ENCODE data around the gene LY6G6D.

LY6G6D gene

GRCh38 chr6:31727034-31727716 lies 12.0 kb downstream of the LY6G6D start:
- no peak overlapping the region for H3K27ac ChIP-seq (replicated peaks; ENCODE audit: low read length)
- no peak for DNase-seq (ENCODE audit: low spot score)

DNA sequence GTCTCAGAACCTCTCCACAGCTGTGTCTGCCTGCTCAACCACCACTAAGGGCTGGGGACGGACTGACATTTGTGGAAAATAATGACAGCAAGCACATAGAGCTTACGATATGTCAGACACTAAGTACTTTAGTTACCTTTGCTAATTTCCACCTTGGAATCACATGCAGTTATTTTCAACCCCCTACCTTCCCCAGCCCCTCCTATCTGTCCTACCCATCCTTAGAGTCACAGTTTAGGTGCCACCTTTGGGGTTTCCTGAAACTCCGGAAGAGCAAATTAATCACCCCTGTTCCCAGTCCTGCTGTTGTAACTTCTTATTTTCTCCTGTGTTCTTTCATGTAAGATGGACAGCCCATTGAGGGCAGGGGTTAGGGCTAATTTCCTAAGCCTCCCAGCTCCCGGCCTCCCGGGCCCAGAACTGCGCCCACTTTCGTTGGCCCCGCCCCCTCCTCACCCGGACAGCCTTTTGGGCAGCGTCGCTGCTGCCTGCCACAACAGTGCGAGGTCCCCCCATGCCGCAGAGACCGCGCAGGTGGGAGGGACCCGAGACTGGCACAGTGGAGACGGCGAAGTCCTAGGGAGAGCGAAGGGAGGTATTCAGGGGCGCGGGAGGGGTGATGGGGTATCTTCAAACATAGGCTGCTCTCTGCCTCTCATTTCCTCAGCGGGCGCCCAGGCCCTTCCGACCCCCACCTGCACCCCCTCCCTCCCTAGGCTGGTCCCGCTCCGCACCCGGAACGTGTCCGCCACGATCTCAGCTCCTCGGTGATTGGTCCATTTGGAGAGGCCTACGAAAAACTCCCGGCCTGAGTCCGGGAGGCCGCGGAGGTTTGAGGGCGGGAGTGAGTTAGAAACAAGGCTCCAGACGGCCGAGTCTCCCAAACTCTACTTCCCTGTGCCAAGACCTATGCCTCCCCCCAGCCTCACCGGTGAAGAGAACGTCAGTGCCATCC lies 12.8 kb downstream of the LY6G6D start:
- Histone ChIP-seq H3K4me1 (ENCODE audit: control insufficient read depth in 2 of 2, insufficient read depth in 1 of 2, low read depth in 1 of 2, low read length in 2 of 2) (peaks cover 9 to 13% of the 10 kb centered on the region in 2 donors), H2AFZ (ENCODE audit: low read length) (no peak overlapping the region), H2BK120ac (ENCODE audit: low read depth, low read length) (no peak overlapping the region), H3K4me3 (ENCODE audit: low read length in 2 of 2) (peak overlapping the region in 1 of 2 donors; percentile 83), H3K18ac (ENCODE audit: low read length) (no peak overlapping the region), H3K36me3 (replicated peaks in 1 of 2; ENCODE audit: control insufficient read depth in 2 of 2, insufficient read depth in 2 of 2, low read length in 2 of 2) (peaks cover 48 to 73% of the 10 kb centered on the region in 2 donors), H3K4ac (ENCODE audit: low read length) (no peak overlapping the region), H2BK5ac (ENCODE audit: low read length) (peak overlapping the region; percentile 85), H3K14ac (ENCODE audit: low read length) (no peak overlapping the region), H3K27ac (replicated peaks; ENCODE audit: low read length) (no peak overlapping the region), H2BK12ac (ENCODE audit: low read length) (no peak overlapping the region), H4K91ac (ENCODE audit: low read depth, low read length, poor library complexity) (no peak overlapping the region), H3K79me1 (ENCODE audit: low read depth, low read length) (peaks cover 7% of the 10 kb centered on the region), H3K27me3 (ENCODE audit: control insufficient read depth in 3 of 3, insufficient read depth in 3 of 3, low read depth in 1 of 3, low read length in 3 of 3) (no peaks in the 10 kb centered on the region), H3K4me2 (ENCODE audit: insufficient read depth, low read length, poor library complexity, severe bottlenecking) (no peak overlapping the region), H2AK5ac (ENCODE audit: low read depth, low read length) (peak overlapping the region; percentile 36), H2BK15ac (ENCODE audit: low read length) (no peak overlapping the region), H3K9me3 (replicated peaks in 1 of 2; ENCODE audit: control insufficient read depth in 2 of 2, insufficient read depth in 1 of 2, low read depth in 1 of 2, low read length in 2 of 2) (no peaks in the 10 kb centered on the region), H4K8ac (ENCODE audit: low read depth, low read length) (peak overlapping the region; percentile 53), H3K9ac (ENCODE audit: low read depth, low read length, poor library complexity) (no peak overlapping the region), H3K23ac (ENCODE audit: low read depth, low read length, poor library complexity) (peak overlapping the region; percentile 92)
- no CpG with 5 or more reads among the region's 41 CpGs for WGBS, 2 donors (ENCODE audit: extremely low coverage in 2 of 2, insufficient read length in 2 of 2, insufficient replicate concordance in 1 of 2)
- DNase-seq (ENCODE audit: low spot score), result no peak

More at GRCh38 chr6:31727034-31727716, 12.0 kb downstream of the LY6G6D start:
- no peak overlapping the region for H3K14ac ChIP-seq (ENCODE audit: low read length)
- no peaks in the 10 kb centered on the region for H3K27me3 ChIP-seq (ENCODE audit: control insufficient read depth in 3 of 3, insufficient read depth in 3 of 3, low read depth in 1 of 3, low read length in 3 of 3)
- peaks cover 7% of the 10 kb centered on the region for H3K79me1 ChIP-seq (ENCODE audit: low read depth, low read length)
- no peak overlapping the region for H4K91ac ChIP-seq (ENCODE audit: low read depth, low read length, poor library complexity)
- H3K9me3 ChIP-seq (replicated peaks in 1 of 2; ENCODE audit: control insufficient read depth in 2 of 2, insufficient read depth in 1 of 2, low read depth in 1 of 2, low read length in 2 of 2), result no peaks in the 10 kb centered on the region
- H2AK5ac ChIP-seq (ENCODE audit: low read depth, low read length), result no peak overlapping the region
- H3K36me3 ChIP-seq (replicated peaks in 1 of 2; ENCODE audit: control insufficient read depth in 2 of 2, insufficient read depth in 2 of 2, low read length in 2 of 2), result peaks cover 46 to 66% of the 10 kb centered on the region in 2 donors
- H2AFZ ChIP-seq (ENCODE audit: low read length), result no peak overlapping the region
- H2BK5ac ChIP-seq (ENCODE audit: low read length), result no peak overlapping the region
- H3K4me2 ChIP-seq (ENCODE audit: insufficient read depth, low read length, poor library complexity, severe bottlenecking), result no peak overlapping the region
- H3K9ac ChIP-seq (ENCODE audit: low read depth, low read length, poor library complexity), result no peak overlapping the region
- no peak overlapping the region for H4K8ac ChIP-seq (ENCODE audit: low read depth, low read length)
- H2BK15ac ChIP-seq (ENCODE audit: low read length), result no peak overlapping the region
- peaks cover 9 to 13% of the 10 kb centered on the region in 2 donors for H3K4me1 ChIP-seq (ENCODE audit: control insufficient read depth in 2 of 2, insufficient read depth in 1 of 2, low read depth in 1 of 2, low read length in 2 of 2)
- H3K4ac ChIP-seq (ENCODE audit: low read length), result no peak overlapping the region
- no peak overlapping the region for H2BK120ac ChIP-seq (ENCODE audit: low read depth, low read length)
- no peak overlapping the region for H3K23ac ChIP-seq (ENCODE audit: low read depth, low read length, poor library complexity)
- no CpG with 5 or more reads among the region's 7 CpGs for WGBS, 2 donors (ENCODE audit: extremely low coverage in 2 of 2, insufficient read length in 2 of 2, insufficient replicate concordance in 1 of 2)
- H2BK12ac ChIP-seq (ENCODE audit: low read length), result no peak overlapping the region
- H3K4me3 ChIP-seq (ENCODE audit: low read length in 2 of 2), result no peak overlapping the region
- no peak overlapping the region for H3K18ac ChIP-seq (ENCODE audit: low read length)

DNA sequence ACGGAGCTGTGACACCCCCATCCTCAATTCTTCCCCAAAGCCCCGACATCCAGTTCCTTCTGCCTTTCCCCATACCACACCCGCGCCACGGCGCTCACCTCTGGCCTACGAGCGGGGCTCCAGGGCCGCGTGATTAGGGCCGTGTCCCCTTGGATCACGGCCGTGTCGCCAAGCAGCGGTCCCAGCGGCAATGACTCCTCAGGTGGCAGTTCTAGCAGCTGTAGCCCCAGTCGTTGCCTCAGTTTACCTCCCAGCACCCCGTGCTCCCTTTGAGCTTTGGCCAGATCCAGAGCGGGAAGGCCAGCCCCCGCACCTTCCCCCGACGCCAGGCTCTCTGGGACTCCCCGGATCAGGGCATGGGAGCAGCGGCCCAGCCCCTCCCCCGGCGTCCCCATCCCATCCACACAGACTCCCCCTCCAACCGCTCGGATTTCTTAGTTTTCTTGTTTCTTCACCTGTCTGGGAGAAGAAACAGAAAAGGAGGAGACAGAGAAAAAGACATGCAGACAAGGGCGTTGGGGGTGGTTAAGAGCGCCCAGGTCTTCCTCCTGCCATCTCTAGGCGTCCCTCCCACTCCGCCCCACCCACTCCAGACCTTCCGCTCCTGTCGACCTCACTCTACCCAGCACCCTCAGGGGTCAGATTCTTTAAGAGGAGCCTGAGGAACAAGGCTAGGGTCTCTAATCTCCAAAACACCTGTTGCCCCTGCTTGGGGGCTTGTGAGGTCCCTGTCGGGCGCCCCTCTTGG lies 13.8 kb downstream of the LY6G6D start, which contains the start of gene DDAH2:
Gene DDAH2, minus strand, starts transcription at position 533 of the 748 bp plus-strand sequence. Its CDS starts 138 bp downstream, at position 395.
- H3K4me2 ChIP-seq (ENCODE audit: insufficient read depth, low read length, poor library complexity, severe bottlenecking), result peak within 1 kb of the TSS; percentile 77
- H4K8ac ChIP-seq (ENCODE audit: low read depth, low read length), result peak within 1 kb of the TSS; percentile 53
- peak within 1 kb of the TSS; percentile 100 for H3K18ac ChIP-seq (ENCODE audit: low read length)
- no peak within 1 kb of the TSS for H3K4ac ChIP-seq (ENCODE audit: low read length)
- DNase-seq (ENCODE audit: low spot score), result no peak
- no peaks in the 10 kb centered on the region for H3K9me3 ChIP-seq (replicated peaks in 1 of 2; ENCODE audit: control insufficient read depth in 2 of 2, insufficient read depth in 1 of 2, low read depth in 1 of 2, low read length in 2 of 2)
- no CpG with 5 or more reads among the region's 36 CpGs for WGBS, 2 donors (ENCODE audit: extremely low coverage in 2 of 2, insufficient read length in 2 of 2, insufficient replicate concordance in 1 of 2)
- H2BK15ac ChIP-seq (ENCODE audit: low read length), result peak within 1 kb of the TSS; percentile 37
- peak within 1 kb of the TSS; percentile 85 for H2BK5ac ChIP-seq (ENCODE audit: low read length)
- peak within 1 kb of the TSS; percentile 89 for H4K91ac ChIP-seq (ENCODE audit: low read depth, low read length, poor library complexity)
- peak within 1 kb of the TSS; percentile 95 for H3K23ac ChIP-seq (ENCODE audit: low read depth, low read length, poor library complexity)
- peak within 1 kb of the TSS; percentile 88 for H2AK5ac ChIP-seq (ENCODE audit: low read depth, low read length)
- H3K4me3 ChIP-seq (ENCODE audit: low read length in 2 of 2), result peak within 1 kb of the TSS; percentile 83 to 94
- H3K79me1 ChIP-seq (ENCODE audit: low read depth, low read length), result peaks cover 11% of the 10 kb centered on the region
- peak within 1 kb of the TSS; percentile 86 for H2AFZ ChIP-seq (ENCODE audit: low read length)
- peak within 1 kb of the TSS; percentile 92 for H3K9ac ChIP-seq (ENCODE audit: low read depth, low read length, poor library complexity)
- H2BK12ac ChIP-seq (ENCODE audit: low read length), result no peak within 1 kb of the TSS
- H3K27ac ChIP-seq (replicated peaks; ENCODE audit: low read length), result peak within 1 kb of the TSS; percentile 84
- H3K27me3 ChIP-seq (ENCODE audit: control insufficient read depth in 3 of 3, insufficient read depth in 3 of 3, low read depth in 1 of 3, low read length in 3 of 3), result no peaks in the 10 kb centered on the region
- H2BK120ac ChIP-seq (ENCODE audit: low read depth, low read length), result peak within 1 kb of the TSS; percentile 35
- H3K4me1 ChIP-seq (ENCODE audit: control insufficient read depth in 2 of 2, insufficient read depth in 1 of 2, low read depth in 1 of 2, low read length in 2 of 2), result peaks cover 9 to 13% of the 10 kb centered on the region in 2 donors
- H3K14ac ChIP-seq (ENCODE audit: low read length), result peak within 1 kb of the TSS; percentile 73
- peaks cover 57 to 82% of the 10 kb centered on the region in 2 donors for H3K36me3 ChIP-seq (replicated peaks in 1 of 2; ENCODE audit: control insufficient read depth in 2 of 2, insufficient read depth in 2 of 2, low read length in 2 of 2)
